ENCODE measurements around the gene DYRK3. TPM values are rescaled to one million over a fixed set of nuclear protein-coding genes. Genes with fewer than 3 reads are reported as not detected.

The DYRK3 gene
- total and polyA plus RNA-seq, 9 of the 15 experiments (the other 6 are each of a cell fraction or from before 2014, with no cell fraction given) = 4.5 to 33.7 (median 25.7) TPM

- TF ChIP-seq CEBPG (CRISPR knock-in tag; IDR thresholded peaks at IDR 0.05) = no peak; the same call in 1 of the 2 replicates
- TF ChIP-seq CEBPG (tag; conservative IDR thresholded peaks at IDR 0.05 in 1 of 2, IDR thresholded peaks at IDR 0.05 in 1 of 2) = no peak
- no peak for TF ChIP-seq NCOA6 (IDR thresholded peaks at IDR 0.05)
- TF ChIP-seq, protein P1, sequence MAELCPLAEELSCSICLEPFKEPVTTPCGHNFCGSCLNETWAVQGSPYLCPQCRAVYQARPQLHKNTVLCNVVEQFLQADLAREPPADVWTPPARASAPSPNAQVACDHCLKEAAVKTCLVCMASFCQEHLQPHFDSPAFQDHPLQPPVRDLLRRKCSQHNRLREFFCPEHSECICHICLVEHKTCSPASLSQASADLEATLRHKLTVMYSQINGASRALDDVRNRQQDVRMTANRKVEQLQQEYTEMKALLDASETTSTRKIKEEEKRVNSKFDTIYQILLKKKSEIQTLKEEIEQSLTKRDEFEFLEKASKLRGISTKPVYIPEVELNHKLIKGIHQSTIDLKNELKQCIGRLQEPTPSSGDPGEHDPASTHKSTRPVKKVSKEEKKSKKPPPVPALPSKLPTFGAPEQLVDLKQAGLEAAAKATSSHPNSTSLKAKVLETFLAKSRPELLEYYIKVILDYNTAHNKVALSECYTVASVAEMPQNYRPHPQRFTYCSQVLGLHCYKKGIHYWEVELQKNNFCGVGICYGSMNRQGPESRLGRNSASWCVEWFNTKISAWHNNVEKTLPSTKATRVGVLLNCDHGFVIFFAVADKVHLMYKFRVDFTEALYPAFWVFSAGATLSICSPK (IDR thresholded peaks at IDR 0.05; ENCODE audit: borderline replicate concordance) = no peak
- TF ChIP-seq KAT7 (CRISPR knock-in tag; IDR thresholded peaks at IDR 0.05; ENCODE audit: borderline replicate concordance) = no peak
- TF ChIP-seq ZNF212 (CRISPR knock-in tag; IDR thresholded peaks at IDR 0.05) = no peak
- TF ChIP-seq, protein P2, sequence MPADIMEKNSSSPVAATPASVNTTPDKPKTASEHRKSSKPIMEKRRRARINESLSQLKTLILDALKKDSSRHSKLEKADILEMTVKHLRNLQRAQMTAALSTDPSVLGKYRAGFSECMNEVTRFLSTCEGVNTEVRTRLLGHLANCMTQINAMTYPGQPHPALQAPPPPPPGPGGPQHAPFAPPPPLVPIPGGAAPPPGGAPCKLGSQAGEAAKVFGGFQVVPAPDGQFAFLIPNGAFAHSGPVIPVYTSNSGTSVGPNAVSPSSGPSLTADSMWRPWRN (IDR thresholded peaks at IDR 0.05; ENCODE audit: low read depth) = 0 out of 2 replicates have a peak, but pooled peaks have one; percentile 13
- TF ChIP-seq DMBX1 (CRISPR knock-in tag; IDR thresholded peaks at IDR 0.05; ENCODE audit: borderline replicate concordance) = no peak
- TF ChIP-seq CEBPB (tag; IDR thresholded peaks at IDR 0.05) = no peak
- TF ChIP-seq HSF4 (CRISPR knock-in tag; IDR thresholded peaks at IDR 0.05; ENCODE audit: borderline replicate concordance) = no peak
- peak; percentile 55; the same call in 1 of the 2 replicates for TF ChIP-seq CHD2 (IDR thresholded peaks at IDR 0.05; ENCODE audit: low read depth, low read length)
- peak; percentile 43 to 45; a peak in 3 of 4 replicates for TF ChIP-seq NRF1 (conservative IDR thresholded peaks at IDR 0.05 in 1 of 2, IDR thresholded peaks at IDR 0.05 in 1 of 2)
- TF ChIP-seq HNRNPUL1 (IDR thresholded peaks at IDR 0.05; ENCODE audit: low read length) = no peak
- TF ChIP-seq ZNF395 (CRISPR knock-in tag; IDR thresholded peaks at IDR 0.05) = 0 out of 2 replicates have a peak, but pooled peaks have one; percentile 15
- no peak for TF ChIP-seq THRA (IDR thresholded peaks at IDR 0.05)
- no peak for TF ChIP-seq ZNF75A (CRISPR knock-in tag; IDR thresholded peaks at IDR 0.05)
- TF ChIP-seq, protein P3, sequence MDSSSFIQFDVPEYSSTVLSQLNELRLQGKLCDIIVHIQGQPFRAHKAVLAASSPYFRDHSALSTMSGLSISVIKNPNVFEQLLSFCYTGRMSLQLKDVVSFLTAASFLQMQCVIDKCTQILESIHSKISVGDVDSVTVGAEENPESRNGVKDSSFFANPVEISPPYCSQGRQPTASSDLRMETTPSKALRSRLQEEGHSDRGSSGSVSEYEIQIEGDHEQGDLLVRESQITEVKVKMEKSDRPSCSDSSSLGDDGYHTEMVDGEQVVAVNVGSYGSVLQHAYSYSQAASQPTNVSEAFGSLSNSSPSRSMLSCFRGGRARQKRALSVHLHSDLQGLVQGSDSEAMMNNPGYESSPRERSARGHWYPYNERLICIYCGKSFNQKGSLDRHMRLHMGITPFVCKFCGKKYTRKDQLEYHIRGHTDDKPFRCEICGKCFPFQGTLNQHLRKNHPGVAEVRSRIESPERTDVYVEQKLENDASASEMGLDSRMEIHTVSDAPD (CRISPR knock-in tag; IDR thresholded peaks at IDR 0.05) = no peak
- no peak for TF ChIP-seq NFIX (CRISPR knock-in tag; IDR thresholded peaks at IDR 0.05; ENCODE audit: low read depth)
- TF ChIP-seq CBX5 (IDR thresholded peaks at IDR 0.05; ENCODE audit: borderline replicate concordance, low read depth) = no peak
- TF ChIP-seq CBX8 (IDR thresholded peaks at IDR 0.05; ENCODE audit: borderline replicate concordance, extremely low read depth, low read depth, low read length, poor library complexity, severe bottlenecking) = no peak
- no peak for TF ChIP-seq SREBF2 (CRISPR knock-in tag; IDR thresholded peaks at IDR 0.05)
- TF ChIP-seq KLF10 (CRISPR knock-in tag; IDR thresholded peaks at IDR 0.05) = no peak
Observed at GRCh38 chr1:206685769-206686477, 50.6 kb downstream of the DYRK3 start (continued).
